IPS-15b (cell line): ENCODE results near the gene ZIC2.

ENCODE experiments used
- H3K27me3 ChIP-seq: one replicate; pipeline ENCODE4 v1.6.1; 2013; ENCODE audit warnings: low read length; ENCODE audit not compliant: control insufficient read depth, insufficient read depth
- H3K36me3 ChIP-seq: one replicate; pipeline ENCODE4 v1.6.1; 2013; ENCODE audit warnings: low read length; ENCODE audit not compliant: control insufficient read depth, insufficient read depth
- H3K4me1 ChIP-seq: one replicate; pipeline ENCODE4 v1.6.1; 2013; ENCODE audit warnings: mild to moderate bottlenecking, low read length; ENCODE audit not compliant: control insufficient read depth, insufficient read depth
- H3K4me3 ChIP-seq: one replicate; pipeline ENCODE4 v1.5.1; 2013; ENCODE audit warnings: low read depth, low read length
- H3K9ac ChIP-seq: one replicate; pipeline ENCODE4 v1.6.1; 2013; ENCODE audit warnings: low read depth, mild to moderate bottlenecking, low read length
- H3K9me3 ChIP-seq: one replicate; pipeline ENCODE4 v1.6.1; 2013; ENCODE audit warnings: mild to moderate bottlenecking, low read length; ENCODE audit not compliant: control insufficient read depth, insufficient read depth

ZIC2 gene

DNA sequence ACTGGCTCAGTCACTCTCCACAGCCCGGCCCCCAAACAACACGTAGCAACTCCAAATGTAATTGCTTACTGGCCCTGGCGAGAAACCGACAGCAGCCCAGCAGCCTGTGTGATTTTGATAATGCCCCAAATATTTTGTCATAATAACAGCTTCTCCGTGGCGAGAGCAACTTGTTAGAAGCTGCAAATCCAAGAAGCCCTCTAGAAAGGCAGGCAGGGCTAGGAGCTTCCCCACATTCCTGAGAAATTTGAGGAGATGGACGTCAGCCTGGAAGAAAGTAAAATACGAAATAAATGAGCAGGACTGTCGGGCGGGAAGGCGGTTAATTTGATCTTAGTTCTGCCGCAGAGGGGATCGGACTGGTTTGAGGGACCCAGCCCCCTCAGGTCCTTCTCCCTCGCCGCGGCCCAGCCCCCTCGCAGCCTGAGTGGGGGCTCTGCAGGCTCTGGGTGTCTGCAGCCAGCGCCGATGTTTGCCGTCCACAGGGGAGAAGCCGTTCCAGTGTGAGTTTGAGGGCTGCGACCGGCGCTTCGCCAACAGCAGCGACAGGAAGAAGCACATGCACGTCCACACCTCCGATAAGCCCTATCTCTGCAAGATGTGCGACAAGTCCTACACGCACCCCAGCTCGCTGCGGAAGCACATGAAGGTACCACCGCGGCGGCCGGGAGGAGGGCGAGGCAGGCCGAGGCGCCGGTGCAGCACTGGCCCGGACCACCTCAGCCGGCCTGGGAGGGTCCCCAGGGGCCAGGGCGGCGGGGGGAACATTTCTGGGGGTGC lies 3.1 kb downstream of the ZIC2 start:
- Histone ChIP-seq H3K9me3 (no peaks in the 10 kb centered on the region), H3K4me1 (peaks cover 20% of the 10 kb centered on the region), H3K36me3 (no peaks in the 10 kb centered on the region), H3K4me3 (peak overlapping the region; percentile 67), H3K27me3 (peaks cover 68% of the 10 kb centered on the region), H3K9ac (peak overlapping the region; percentile 37)

DNA sequence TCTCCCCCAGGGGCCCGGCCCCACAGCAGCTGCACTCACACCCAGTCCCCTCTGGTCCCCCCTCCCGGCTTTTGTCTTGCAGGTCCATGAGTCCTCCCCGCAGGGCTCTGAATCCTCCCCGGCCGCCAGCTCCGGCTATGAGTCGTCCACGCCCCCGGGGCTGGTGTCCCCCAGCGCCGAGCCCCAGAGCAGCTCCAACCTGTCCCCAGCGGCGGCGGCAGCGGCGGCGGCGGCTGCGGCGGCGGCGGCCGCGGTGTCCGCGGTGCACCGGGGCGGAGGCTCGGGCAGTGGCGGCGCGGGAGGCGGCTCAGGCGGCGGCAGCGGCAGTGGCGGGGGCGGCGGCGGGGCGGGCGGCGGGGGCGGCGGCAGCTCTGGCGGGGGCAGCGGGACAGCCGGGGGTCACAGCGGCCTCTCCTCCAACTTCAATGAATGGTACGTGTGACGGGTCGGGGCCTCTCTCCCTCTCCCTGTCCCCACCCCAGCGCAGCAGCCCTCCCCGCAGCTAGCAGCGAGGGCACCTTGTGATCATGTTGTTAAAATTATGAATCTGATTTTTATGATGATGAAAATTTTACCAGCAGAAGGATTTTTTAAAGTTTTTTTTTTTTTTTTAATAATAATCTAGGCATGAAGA lies 3.8 kb downstream of the ZIC2 start:
- no peak overlapping the region for H3K9ac ChIP-seq
- peaks cover 74% of the 10 kb centered on the region for H3K27me3 ChIP-seq
- peak overlapping the region; percentile 67 for H3K4me3 ChIP-seq
- no peaks in the 10 kb centered on the region for H3K36me3 ChIP-seq
- H3K4me1 ChIP-seq = peaks cover 26% of the 10 kb centered on the region
- no peaks in the 10 kb centered on the region for H3K9me3 ChIP-seq

- peaks cover 80% of the 10 kb centered on the region for H3K27me3 ChIP-seq
- H3K4me1 ChIP-seq = peaks cover 26% of the 10 kb centered on the region
- H3K36me3 ChIP-seq = no peaks in the 10 kb centered on the region
- no peak overlapping the region for H3K9ac ChIP-seq
- no peaks in the 10 kb centered on the region for H3K9me3 ChIP-seq
- peak overlapping the region; percentile 16 for H3K4me3 ChIP-seq
These were observed 4.4 kb downstream of the ZIC2 start for GRCh38 chr13:99985886-99986527.

GRCh38 chr13:99986741-99987140 lies 5.2 kb downstream of the ZIC2 start:
- no peaks in the 10 kb centered on the region for H3K36me3 ChIP-seq
- H3K9ac ChIP-seq = no peak overlapping the region
- peaks cover 26% of the 10 kb centered on the region for H3K4me1 ChIP-seq
- peak overlapping the region; percentile 20 for H3K4me3 ChIP-seq
- H3K9me3 ChIP-seq = no peaks in the 10 kb centered on the region
- peaks cover 87% of the 10 kb centered on the region for H3K27me3 ChIP-seq

DNA sequence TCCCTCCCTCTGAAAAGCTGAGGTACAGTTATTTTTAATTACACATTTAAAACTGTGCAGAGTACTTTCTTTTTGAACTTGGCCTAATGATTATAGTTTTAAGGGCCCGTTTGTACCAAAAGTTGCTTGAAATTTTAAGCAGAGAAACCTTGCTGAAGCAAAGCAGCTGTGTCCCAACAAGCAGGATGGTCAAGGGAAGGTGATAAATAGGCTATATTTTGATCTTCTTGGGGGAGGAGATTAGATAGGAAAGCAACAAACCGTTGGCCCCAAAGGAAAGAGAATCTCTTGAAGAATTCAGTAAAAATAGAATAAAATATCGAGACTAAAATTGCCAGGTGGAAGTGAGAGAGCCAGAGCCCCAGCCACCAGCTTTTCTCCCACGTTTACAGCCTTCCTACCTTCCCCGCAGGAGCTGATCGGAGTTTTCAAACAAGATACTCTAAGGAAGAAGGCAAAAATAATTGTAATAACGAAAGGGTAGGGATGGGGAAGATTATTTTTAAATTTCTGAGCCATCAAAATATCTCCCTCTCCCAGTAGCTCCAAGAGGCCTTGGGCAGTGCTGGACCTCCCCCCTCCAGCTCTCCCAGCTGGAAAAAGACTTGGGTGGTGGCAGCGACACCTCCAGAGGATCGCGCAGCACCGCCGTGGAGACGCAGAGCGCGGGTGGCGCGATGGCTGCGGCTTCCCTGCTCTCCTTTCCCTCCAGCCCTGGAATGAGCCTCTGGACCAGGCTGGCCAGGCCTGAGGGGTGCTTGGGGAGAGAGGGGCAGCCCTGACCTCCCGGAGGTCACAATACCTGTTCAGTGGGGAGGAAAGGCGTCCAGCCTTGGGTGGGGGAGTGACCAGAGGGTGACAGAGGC lies 5.8 kb downstream of the ZIC2 start:
- Histone ChIP-seq H3K27me3 (peaks cover 93% of the 10 kb centered on the region), H3K4me1 (peaks cover 29% of the 10 kb centered on the region), H3K9me3 (no peaks in the 10 kb centered on the region), H3K36me3 (no peaks in the 10 kb centered on the region), H3K9ac (no peak overlapping the region), H3K4me3 (peak overlapping the region; percentile 43)

GRCh38 chr13:99988529-99989275 lies 7.1 kb downstream of the ZIC2 start:
- Histone ChIP-seq H3K4me1 (peaks cover 26% of the 10 kb centered on the region), H3K36me3 (no peaks in the 10 kb centered on the region), H3K27me3 (peaks cover 93% of the 10 kb centered on the region), H3K9ac (no peak overlapping the region), H3K4me3 (peak overlapping the region; percentile 75), H3K9me3 (no peaks in the 10 kb centered on the region)

DNA sequence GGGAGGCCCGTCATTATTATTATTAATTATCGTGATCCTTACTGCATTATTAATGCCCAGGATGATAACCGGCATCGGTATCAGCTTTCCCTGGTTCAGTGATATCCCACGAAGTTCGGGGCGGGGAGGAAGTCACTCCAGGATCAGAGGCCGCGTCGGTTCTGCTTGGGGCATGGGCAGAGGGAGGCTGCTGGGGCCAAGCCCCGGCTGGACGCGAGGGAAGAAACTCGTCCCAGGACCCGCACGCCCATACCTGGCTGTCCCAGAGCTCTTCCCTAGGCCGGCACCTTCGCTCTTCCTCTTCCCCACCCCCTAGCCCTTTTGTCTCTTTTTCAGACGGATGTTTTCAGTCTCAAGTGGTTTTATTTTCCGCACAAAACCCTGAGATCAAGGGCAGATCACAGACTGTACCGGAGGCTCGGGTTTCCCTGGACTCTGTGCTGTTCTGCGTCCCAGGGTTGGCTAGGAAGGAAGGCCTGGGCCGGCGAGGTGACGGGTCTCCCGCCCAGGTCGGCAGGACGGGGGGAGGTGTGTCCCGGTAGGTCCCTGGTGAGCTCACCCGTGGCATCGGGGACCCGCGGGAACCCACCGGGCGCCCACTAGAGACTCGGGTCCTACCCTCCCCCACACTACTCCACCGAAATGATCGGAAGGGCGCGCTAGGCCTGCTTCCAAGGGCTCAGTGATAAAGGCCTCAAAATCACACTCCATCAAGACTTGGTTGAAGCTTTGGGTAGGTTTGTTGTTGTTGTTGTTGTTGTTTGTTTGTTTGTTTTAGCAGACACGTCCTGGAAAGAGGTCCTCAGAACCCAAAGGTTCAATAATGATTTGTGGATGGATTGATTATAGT lies 7.9 kb downstream of the ZIC2 start:
- peak overlapping the region; percentile 75 for H3K4me3 ChIP-seq
- H3K9me3 ChIP-seq = no peaks in the 10 kb centered on the region
- no peak overlapping the region for H3K9ac ChIP-seq
- H3K27me3 ChIP-seq = peaks cover 93% of the 10 kb centered on the region
- H3K4me1 ChIP-seq = peaks cover 29% of the 10 kb centered on the region
- no peaks in the 10 kb centered on the region for H3K36me3 ChIP-seq

DNA sequence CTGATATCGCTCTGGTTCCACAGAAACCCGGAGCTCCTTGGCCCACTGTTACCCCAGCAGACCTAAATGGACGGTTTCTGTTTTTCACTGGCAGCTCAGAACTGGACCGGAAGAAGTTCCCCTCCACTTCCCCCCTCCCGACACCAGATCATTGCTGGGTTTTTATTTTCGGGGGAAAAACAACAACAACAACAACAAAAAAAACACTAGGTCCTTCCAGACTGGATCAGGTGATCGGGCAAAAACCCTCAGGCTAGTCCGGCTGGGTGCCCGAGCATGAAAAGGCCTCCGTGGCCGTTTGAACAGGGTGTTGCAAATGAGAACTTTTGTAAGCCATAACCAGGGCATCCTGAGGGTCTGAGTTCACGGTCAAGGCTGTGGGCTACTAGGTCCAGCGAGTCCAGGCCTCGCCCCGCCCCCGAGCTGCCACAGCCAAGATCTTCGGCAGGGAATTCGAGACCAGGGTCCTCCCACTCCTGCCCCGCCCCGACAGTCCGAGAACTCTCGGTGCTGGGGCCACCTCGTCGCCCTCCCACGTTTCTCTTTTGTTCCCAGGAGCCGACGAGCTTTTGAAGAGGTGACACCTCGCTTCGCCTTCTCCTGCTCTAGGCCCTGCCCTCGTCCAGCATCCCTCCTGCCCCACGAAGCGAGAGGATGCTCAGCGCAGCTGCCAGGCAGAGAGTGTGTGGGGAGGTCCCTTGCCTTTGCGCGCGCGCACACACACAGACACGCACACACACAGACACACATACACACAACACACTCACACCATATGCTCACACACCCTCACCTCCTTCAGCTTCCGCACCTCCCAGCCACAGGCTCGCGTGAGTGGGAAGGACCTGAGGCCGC lies 8.8 kb downstream of the ZIC2 start:
- no peaks in the 10 kb centered on the region for H3K9me3 ChIP-seq
- peak overlapping the region; percentile 75 for H3K4me3 ChIP-seq
- peaks cover 97% of the 10 kb centered on the region for H3K27me3 ChIP-seq

DNA sequence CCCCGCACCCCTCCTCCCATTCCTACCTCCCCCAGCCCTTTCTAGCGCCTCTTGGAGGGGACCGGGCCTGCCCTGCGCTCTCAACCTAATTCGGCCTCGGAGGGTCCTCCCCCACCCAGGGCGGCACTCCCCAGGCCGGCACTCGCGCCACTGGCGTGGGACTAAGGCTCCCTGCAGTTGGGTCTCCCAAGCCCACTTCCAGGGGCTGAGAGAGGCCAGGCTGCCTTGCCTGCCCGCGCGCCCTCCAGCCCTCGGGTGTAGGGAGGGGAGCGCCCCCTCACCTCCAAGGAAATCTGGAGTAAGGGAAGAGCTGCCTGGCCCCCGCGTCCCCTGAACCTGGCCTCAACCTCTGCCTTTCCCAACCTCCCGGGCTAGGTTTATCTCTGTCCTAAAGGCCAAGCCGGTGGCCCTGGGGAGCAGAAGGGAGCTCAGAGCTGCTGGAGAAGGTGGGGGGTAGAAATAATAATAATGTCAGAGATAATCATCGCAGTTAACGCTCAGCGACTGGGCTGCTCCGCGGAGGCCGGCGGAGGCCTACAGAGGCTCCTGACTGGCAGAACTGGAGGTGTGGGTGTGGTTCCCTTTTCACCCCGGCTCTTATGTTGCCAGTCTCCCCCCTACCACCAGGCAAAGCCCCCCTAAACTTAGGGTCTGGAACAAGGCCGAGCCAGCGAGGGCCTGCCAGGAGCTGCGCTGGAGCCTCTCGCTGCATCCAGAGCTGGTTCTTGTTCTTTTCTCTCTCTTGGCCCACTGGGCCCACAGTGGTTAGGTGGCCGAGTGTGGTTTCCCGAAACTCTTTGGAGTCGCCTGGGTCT lies 9.6 kb downstream of the ZIC2 start:
- H3K36me3 ChIP-seq = no peaks in the 10 kb centered on the region
- peaks cover 100% of the 10 kb centered on the region for H3K27me3 ChIP-seq
- peaks cover 34% of the 10 kb centered on the region for H3K4me1 ChIP-seq
- H3K9ac ChIP-seq = no peak overlapping the region
- H3K9me3 ChIP-seq = no peaks in the 10 kb centered on the region
- peak overlapping the region; percentile 75 for H3K4me3 ChIP-seq

More for the DNA sequence above, 8.8 kb downstream of the ZIC2 start:
- no peak overlapping the region for H3K9ac ChIP-seq
- H3K36me3 ChIP-seq = no peaks in the 10 kb centered on the region
- H3K4me1 ChIP-seq = peaks cover 30% of the 10 kb centered on the region
